GM12891 (cell line): Measurements from ENCODE around the gene TNN.

Source experiments
- PAX5 ChIP-seq: IDR thresholded peaks from 2 replicates; pipeline ENCODE4 v1.6.1; 2011; ENCODE audit warnings: low read length, moderate library complexity, mild to moderate bottlenecking; ENCODE audit not compliant: insufficient read depth, severe bottlenecking
- POLR2A ChIP-seq: IDR thresholded peaks from 2 replicates; pipeline ENCODE4 v1.6.1; 2011; ENCODE audit warnings: low read depth, low read length, control low read depth
- POLR2AphosphoS5 ChIP-seq: IDR thresholded peaks from 2 replicates; pipeline ENCODE4 v1.6.1; 2011; ENCODE audit warnings: low read depth, low read length, control low read depth
- POU2F2 ChIP-seq: IDR thresholded peaks from 2 replicates; pipeline ENCODE4 v1.6.1; 2011; ENCODE audit warnings: low read depth, mild to moderate bottlenecking, control low read depth, low read length, moderate library complexity
- SPI1 ChIP-seq: IDR thresholded peaks from 2 replicates; pipeline ENCODE4 v1.6.1; 2011; ENCODE audit warnings: low read depth, low read length, control low read depth
- TAF1 ChIP-seq: IDR thresholded peaks from 2 replicates; pipeline ENCODE4 v1.6.1; 2011; ENCODE audit warnings: low read depth, low read length, control low read depth

DNA sequence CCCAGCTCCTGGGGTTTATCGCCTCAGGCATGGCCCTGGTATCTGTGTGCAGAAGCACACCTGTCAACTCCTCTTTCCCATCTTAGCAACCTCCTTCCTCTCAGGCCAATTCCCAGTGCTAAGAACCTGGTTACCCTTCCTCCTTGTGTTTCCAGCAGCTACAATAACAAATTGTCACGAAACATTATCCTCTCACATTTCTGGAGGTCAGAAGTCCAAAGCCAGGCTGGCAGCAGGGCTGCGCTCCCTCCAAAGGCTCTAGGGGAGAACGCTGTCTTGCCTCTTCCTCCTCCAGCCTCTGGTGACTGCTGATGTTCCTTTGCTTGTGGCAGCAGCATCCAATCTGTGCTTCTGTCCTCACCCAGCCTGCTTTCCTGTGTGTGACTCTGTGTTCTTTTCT lies 33.7 kb upstream of the TNN start:
- TF ChIP-seq POLR2AphosphoS5 (no peak), POLR2A (no peak), POU2F2 (no peak), SPI1 (no peak), TAF1 (no peak), PAX5 (no peak)
